Mammary epithelial cell (primary cell): ENCODE results near the gene KRTAP10-3.
"Not testable (repeated sequence)": the region's sequence is repeated elsewhere in the genome, so short reads cannot be mapped to it uniquely, and the experiment has no call there.

Experiments used
- EZH2 ChIP-seq: IDR thresholded peaks from 2 replicates; pipeline ENCODE4 v1.6.1; 2012; ENCODE audit warnings: low read length, inconsistent platforms, borderline replicate concordance
- TF ChIP-seq, protein P1 (sequence below), 2 donors: IDR thresholded peaks in 1 of 2; conservative IDR thresholded peaks in 1 of 2; 2 replicates each; pipeline ENCODE4 v1.5.1; 2011 to 2012; ENCODE audit warnings: inconsistent platforms in 2 of 2, low read length in 2 of 2, mild to moderate bottlenecking in 2 of 2, control low read depth in 1 of 2, low read depth in 1 of 2; ENCODE audit not compliant: insufficient read depth in 1 of 2; ENCODE audit errors: extremely low read depth in 1 of 2

DNA sequence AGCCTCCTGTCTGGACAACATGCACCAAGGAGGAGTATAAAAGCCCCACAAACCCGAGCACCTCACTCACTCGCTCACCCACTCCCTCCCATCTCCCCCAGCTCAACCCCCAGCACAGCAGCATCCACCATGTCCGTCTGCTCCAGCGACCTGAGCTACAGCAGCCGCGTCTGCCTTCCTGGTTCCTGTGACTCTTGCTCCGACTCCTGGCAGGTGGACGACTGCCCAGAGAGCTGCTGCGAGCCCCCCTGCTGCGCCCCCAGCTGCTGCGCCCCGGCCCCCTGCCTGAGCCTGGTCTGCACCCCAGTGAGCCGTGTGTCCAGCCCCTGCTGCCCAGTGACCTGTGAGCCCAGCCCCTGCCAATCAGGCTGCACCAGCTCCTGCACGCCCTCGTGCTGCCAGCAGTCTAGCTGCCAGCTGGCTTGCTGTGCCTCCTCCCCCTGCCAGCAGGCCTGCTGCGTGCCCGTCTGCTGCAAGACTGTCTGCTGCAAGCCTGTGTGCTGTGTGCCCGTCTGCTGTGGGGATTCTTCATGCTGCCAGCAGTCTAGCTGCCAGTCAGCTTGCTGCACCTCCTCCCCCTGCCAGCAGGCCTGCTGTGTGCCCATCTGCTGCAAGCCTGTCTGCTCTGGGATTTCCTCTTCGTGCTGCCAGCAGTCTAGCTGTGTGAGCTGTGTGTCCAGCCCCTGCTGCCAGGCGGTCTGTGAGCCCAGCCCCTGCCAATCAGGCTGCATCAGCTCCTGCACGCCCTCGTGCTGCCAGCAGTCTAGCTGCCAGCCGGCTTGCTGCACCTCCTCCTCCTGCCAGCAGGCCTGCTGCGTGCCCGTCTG lies 15.2 kb upstream of the KRTAP10-3 start, which contains the start of gene KRTAP10-4:
- TF ChIP-seq, protein P1, sequence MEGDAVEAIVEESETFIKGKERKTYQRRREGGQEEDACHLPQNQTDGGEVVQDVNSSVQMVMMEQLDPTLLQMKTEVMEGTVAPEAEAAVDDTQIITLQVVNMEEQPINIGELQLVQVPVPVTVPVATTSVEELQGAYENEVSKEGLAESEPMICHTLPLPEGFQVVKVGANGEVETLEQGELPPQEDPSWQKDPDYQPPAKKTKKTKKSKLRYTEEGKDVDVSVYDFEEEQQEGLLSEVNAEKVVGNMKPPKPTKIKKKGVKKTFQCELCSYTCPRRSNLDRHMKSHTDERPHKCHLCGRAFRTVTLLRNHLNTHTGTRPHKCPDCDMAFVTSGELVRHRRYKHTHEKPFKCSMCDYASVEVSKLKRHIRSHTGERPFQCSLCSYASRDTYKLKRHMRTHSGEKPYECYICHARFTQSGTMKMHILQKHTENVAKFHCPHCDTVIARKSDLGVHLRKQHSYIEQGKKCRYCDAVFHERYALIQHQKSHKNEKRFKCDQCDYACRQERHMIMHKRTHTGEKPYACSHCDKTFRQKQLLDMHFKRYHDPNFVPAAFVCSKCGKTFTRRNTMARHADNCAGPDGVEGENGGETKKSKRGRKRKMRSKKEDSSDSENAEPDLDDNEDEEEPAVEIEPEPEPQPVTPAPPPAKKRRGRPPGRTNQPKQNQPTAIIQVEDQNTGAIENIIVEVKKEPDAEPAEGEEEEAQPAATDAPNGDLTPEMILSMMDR (conservative IDR thresholded peaks at IDR 0.05 in 1 of 2, IDR thresholded peaks at IDR 0.05 in 1 of 2; ENCODE audit: extremely low read depth in 1 of 2, insufficient read depth in 1 of 2, low read depth in 1 of 2, low read length in 2 of 2), result not testable (repeated sequence)
- TF ChIP-seq EZH2, result not testable (repeated sequence)
